HG02973 (cell line): ENCODE measurements around the gene CEACAM4.

ENCODE experiments used
- ATAC-seq: cut with Tn5 transposase; IDR thresholded peaks from one replicate; pipeline ENCODE4 v1.9.1; 2021; ENCODE audit warnings: moderate library complexity; ENCODE audit not compliant: unreplicated experiment

Gene CEACAM4

DNA sequence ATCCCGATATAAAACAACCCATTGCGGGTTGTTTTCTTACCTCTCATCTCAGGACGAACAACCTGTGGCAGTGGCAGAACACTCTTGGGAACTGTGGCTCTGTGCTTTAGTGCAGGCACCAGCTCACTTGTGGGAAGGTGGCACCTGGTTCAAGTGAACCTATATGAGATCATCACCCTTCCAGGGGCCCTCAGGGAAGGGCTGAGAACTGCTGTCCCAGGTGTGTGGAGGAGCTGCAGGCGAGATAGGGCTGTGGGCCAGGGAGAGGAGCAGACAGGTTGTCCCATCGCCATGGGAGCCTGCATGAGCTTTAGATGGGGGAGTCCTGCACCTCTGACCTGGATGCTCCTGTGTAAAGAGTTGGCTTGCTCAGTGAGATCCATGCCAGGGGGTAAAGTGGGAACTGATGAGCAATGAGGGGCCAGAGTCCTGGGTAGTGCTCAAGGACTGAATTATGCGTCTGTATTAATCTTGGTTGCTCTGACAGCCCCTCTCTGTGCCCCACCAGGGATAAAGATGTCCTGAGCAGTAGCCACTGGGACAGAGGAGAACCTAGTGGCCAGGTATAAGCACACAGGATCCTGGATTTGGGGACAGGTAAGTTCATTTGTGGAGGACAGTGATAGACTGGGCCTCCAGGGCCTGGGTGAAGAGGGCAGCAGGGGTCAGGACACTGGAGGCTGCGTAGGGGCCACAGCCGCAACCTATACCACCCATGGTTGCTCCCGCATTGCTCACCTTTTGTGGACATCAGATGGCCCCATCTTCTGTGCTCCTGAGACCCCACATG, 8.7 kb downstream of the CEACAM4 start:
- no peak for ATAC-seq

DNA sequence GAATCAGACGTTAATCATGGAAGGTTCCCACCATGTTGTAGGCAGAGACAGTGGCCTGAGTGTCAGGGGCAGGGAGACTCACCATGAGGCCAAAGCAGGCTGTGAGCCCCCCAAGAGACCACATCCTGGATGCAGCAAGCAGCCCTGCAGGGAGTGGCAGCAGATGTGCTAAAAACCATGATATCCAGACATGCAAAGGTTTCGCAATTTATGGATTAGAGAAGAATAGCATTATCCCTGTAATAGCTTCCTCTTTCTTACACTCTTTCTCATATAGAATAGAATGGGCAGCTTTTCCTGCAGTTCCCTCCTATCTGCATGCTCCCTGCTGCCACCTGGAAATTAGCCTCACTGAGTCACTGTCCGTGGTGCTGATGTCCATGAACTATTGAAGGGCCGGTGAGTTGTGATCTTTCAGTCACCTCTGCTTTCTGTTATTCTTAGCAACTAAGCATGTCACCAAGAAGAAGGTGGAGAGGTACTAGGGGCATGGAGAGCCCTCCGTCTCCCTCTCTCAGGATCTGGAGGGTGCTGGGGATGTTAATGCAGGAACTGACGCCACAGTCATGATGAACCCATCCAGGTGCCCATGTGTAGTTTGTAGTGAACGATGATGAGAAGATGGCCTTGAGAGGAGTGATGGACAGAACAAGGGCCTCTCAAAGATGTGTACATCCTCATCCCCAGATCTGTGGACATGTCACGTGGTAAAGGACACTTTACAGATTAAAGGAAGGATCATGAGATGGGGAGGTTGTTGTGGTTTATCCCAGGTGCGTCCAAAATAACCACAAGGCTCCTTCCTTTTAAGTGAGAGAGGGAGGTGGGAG, 9.9 kb downstream of the CEACAM4 start:
- no peak for ATAC-seq

DNA sequence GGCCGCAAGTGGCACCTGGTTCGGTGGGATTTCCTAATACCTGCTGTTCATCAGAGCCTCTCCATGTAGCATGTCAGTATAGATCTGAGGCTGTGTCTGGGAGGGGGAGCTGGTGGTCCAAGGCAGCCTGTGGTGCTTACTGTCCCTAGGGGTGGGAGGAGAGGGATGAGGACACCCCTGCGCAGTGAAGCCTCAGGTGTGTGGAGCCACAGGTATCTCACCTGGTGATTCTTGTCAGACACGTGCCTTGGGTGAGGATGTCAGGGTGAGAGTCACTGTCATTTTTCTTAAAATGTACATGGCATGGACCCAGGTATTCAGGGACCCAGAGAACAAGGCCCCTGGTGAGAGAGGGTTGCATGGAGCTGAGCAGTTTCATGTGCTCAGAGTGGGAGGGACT, 11.7 kb downstream of the CEACAM4 start:
- ATAC-seq = no peak

DNA sequence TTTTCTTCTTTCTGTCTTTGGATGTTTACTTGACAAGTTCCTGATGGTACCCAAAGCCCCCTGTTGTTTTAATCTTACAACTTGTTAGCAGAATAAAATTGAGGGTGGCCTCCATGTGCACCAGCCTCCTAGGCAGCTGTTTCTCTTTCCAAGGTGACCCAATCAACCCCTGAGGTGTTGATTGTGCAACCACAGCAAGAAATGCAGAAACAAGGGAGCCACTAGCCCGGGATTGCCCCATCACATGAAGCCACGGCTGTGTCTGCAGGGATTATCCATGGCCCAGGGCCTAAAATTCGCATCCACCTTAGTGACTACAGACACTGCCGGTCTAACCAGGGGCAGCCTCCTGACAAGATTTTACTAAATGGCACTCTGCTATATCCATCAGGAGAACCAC, 14.4 kb downstream of the CEACAM4 start:
- ATAC-seq = no peak

DNA sequence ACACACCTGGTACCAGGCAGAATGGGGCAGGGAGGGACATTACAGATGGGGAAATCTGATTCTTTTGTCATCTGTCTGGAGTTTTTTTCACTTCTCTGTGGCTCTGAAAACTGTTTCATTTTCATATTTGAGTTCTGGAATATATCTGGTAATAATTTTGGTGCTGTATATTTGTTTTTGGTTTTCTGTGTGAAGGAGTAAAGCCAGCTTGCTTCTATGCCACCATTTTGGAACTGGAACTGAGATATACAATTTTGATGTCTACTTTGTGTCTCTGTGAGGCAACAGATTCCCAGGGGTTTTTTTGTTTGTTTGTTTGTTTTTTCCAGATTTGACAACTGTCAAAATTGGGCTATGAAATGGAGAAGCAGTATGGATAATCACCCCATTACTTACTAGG, 16.1 kb downstream of the CEACAM4 start:
- no peak for ATAC-seq

DNA sequence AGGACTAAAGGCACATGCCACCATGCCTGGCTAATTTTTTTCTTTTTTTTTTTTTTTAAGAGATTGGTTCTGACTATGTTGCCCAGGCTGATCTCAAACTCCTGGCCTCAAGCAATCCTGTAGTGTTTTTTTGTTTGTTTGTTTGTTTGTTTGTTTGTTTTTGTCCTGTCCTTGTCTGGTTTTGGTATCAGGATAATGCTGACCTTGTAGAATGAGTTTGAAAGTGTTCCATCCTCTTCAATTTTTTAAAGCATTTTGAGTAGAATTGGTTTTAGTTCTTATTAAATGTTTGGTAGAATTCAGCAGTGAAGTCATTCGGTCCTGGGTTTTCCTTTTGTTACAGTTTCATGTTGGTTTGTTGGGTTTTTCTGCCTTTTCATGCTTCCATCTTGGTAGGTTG, 19.2 kb downstream of the CEACAM4 start:
- ATAC-seq = no peak

DNA sequence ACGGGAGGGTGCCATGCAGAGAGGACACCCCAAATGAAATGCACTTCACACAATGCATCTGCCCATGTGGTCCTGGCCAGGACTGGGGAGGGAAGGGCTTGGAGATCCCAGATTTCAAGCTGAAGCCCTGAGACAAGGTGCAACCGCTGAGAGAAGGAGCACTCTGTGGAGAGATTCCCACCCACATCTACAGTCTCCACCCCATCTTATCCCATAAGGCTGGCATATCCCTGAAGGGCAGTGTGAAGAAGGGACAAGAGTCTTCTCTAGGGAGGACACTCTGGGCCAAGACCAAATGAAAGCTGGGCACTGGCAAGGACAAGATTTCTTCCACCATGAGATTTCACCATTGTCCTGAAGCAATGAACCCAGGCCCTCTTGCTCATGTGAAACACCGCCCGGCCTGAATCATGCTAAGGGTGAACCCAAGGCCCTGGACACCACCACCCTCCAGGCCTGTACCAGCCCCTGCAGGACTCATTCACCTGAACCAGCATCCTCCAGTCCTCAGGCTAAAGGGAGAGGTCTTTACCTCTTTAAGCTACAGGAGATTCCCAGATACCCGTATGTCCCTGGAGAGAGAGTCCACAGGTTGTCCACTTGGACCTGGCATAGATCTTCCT, 20.5 kb downstream of the CEACAM4 start:
- ATAC-seq = no peak

DNA sequence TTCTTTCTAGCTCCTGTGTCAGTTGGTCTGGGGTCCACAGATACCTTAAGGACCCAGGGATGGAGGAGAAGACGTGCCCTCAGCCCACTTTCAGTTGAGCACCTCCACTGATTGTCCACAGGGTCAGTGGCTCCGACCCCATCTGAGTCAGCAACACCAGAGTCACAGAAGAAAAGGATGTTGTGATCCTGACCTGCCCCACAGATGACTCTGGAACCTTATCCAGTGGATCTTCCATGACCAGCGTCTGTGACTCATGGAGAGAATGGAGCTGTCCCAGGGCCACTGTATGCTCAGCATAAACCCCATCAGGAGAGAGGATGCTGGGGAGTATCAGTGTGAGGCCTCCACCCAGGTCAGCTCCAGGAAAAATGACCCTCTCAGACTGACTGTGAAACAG, 22.0 kb downstream of the CEACAM4 start:
- ATAC-seq = no peak

DNA sequence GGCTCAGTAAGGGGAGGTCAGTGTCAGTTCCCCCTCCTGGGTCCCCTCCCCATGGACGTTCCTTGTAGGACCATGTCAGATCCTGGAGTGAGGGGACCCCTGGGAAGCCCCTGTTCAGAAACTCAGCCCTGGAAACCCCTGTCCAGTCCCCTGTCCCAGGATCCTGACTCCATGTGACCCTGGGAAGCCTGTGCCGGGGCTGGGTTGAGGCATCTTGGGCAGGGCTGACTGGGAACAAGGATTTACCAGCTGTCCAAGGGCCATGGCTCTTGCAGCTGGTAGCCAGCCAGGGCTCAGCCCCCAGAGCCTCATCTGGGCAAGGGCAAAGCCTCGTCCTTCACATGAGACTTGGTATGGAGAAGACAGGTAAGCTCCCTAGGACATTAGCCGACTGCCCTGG, 25.1 kb downstream of the CEACAM4 start:
- no peak for ATAC-seq

DNA sequence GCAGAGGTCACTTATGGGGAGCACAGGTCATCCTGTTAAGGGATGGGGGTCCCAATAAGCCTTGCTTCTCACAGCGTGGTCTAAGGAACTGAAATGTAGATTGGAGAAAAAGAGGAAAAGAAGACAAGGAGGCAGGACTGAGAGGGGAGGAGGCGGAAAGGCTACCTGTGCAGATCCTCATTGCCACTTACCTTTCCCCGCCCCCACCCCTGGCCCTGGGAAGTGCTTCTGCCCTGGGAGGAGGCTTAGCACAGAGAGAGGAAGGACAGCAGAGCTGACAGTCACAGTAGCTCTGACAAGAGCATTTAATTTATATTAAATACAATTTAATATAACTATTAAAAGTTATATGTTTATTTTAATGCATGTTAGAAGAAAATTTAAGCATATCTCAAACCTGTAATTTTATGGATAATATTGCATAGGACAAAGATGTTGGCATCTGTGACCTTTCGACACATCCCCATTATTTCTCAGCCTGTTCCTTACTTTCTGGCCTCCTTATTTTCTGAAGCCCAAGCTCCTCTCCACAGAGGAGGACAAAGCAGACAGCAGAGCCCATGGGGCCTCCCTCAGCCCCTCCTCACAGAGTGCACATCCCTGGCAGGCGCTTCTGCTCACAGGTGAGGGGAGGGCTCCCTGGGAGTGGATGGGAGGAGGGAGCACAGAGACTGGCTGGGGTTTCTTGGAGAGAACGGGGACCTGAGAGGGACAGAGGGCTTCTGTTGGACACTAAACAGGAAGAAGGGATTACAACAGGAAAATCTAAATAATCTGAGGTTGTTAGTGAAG, 27.5 kb downstream of the CEACAM4 start:
- no peak for ATAC-seq

DNA sequence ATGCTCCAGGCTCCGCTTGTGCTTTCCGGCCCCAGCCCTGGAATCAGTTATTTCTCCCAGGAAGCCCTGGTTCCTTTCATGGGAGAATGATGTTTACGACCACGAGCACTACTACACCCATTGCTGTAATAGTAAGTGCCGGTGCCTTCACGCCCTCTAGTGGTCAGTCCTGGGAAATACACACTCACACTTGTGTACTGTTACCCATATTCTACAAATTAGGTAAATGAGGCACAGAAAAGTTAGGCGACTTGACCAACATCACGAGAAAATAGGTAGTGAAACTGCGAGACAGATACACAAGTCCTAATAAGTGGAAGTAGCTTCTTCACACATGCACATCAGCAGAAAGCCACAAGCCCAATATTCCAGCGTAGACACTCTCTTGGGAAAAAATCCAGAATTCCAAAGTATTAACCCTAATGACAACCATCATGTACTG, 29.3 kb downstream of the CEACAM4 start:
- ATAC-seq = no peak

DNA sequence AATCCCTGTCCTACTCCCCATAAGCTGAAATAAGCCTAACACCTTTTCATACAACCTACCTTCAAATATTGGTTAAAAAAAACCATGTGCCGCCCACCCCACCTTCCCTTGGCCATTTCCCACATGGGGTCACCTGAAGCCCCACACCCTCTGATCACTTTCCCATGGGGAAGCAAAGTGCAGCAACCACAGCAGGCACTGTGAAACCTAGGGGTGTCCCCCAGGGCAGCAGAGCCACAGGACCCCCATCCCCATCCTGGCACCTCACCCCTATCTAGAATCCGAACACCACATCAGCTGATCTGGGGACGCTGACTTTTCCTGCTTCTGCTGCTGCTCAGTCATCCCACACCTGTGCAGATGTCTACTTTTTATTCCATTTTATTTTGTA, 31.0 kb downstream of the CEACAM4 start:
- no peak for ATAC-seq

DNA sequence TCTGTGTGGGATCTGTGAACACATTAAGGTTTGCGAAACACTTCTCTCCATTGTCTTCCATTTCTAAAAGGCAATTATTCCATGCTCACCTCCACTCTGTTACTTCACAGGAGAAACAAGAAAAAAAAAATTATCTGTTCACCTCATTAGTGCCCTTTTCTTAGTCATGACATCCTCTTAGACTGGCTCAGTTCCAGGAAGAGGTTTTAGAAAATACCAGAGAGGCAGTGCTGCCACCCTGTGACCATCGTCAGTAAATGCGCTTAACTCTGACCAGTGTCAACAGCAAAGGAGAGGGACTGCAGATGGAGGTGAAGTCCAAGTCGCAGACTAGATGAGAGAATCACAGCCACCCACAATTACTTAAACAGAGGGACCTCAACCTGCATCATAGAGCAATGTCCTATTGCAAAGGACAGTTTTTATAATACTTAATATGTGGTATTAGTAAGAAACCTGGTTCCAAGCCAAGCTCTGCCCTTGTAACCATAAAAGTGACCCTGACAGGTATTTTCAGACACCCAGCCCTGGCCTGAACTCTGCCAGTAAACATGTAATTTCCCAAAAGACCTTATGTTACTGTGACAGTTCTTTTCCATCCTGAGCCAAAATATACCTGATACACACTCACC, 31.5 kb downstream of the CEACAM4 start:
- ATAC-seq = no peak

DNA sequence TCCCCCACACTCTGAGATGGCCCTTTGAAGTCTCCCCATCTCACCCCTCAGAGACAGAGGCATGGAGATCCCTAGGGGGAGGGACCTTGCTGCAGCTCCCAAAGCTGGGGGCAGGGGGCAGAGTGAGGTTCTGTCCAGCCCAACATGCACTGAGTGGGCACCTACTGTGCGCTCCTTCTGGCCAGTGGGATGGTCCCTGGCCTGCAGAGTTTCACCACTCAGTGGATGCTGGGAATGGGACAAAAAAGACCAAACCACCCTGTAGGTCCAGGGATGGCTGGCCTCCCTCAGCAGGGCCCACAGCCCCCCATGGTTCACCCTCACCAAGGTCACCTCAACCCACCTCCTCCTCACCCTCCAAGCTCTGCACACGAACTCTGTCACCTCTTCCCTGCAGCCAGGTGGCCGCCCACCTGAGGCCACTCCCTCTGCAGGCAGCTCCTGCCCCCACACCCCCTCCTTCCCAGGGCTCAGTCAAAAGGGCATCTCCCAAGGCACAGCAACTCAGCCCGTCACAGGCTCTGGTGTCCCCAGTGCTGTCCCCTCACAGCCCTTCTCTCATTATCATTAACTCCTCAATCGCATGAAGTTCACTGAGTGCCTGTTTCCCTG, 34.8 kb downstream of the CEACAM4 start:
- ATAC-seq = no peak

DNA sequence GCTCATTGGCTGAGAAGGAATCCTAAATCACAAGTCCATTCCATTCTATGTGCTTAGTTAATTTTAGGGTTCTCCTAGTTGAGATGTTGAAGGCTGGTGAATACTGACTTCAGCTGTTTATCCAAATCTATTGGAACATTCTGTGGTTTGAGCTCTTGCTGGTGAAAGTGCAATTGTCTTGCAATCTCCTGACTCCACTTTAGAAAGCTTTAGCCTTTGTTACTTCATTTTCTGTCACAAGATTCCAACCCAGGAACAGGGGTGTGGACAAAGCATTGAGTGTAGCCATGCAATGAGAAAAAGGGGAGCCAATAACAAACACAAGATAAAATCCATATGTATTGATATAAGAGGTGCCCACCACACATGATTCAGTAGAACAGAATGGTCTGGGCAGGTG, 35.9 kb downstream of the CEACAM4 start:
- no peak for ATAC-seq

DNA sequence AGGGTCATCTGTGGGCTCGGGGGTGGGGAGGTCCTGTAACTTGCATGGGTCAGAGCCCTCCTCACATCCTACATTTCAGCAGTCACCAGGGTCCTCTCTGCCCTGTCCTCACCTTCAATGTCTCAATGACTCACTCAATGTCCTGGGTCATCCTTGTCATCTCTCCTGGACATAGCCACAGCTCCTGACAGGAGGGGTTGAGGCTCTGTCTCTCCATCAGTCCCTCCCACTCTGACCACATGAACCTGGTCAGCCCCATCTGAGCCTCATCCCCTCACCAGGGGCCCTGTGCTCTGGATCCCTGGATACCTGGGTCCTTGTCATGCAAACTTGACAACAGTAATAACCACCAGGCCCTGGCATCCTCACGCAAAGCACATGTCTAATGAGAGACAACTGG, 37.5 kb downstream of the CEACAM4 start:
- ATAC-seq = no peak

DNA sequence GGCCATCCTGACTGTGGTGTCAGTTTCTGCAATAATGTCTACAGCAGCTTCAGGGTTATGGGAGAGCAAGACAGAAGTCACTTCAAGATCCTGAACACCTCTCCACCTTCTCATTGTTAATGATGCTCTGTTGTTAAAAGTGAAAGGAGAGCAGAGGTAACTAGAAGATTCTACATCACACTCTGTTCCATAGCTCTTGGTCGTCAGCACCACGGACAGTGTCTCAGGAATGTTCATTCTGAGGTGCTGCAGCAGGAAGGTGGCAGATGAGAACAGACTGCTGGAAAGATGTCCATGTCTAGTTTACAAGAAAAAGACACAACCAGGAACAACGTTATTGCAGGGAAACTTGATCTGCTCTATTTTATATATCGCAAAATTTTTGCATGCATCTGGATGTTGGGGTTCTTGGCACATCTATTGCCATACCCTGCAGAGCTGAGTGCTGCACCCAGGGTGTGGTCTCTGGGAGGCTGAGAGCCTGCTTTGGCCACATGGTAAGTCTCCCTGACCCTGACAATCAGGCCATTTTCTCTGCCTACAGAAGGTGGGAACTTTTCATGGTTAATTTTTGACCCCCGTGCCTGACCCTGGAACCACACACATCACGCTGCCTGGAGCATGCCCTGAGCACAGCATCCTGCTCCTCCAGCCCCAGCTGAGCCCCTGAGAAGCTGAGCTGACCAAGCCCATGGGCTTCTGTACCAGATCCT, 38.2 kb downstream of the CEACAM4 start:
- ATAC-seq = no peak

DNA sequence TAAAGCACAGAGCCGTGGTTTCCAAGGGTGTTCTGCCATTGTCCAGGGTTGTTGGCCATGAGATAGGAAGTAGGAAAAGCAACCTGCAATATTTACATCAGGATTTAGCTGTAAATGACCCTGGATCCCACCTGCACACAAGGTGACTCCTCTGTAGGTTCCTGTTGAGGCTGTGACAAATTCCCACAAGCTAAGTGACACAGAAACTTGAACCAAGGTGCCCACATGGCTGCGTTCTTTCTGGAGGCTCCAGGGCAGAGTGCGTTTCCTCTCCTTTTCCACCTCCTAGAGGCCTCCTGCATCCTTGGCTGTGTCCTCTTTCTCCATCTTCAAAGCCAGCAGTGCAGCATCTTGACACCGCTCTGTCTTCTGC, 39.0 kb downstream of the CEACAM4 start:
- ATAC-seq = no peak

DNA sequence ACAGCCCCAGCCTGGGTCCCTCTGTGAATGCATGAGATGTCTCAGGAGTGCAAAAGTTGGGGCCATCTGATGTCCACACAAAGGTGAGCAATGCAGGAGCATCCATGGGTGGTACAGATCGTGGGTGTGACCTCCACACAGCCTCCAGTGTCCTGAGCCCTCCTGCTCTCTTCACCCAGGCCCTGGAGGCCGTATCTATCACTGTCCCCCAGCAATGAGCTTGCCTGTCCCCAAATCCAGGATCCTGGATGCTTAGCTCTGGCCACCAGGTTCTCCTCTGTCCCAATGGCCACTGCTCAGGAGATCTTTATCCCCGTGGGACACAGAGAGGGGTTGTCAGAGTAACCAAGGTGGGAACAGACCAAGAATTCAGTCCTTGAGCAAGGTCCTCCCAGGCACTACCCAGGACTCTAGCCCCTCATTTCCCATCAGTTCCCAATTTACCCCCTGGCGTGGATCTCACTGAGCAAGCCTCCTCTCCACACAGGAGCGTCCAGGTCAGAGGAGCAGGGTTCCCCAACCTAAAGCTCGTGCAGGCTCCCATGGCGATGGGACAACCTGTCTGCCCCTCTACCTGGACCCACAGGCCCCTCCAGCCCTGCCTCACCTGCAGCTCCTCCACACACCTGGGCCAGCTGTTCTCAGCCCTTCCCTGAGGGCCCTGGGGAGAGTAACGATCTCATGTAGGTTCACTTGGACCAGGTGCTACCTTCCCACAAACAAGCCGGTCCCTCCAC, 39.6 kb downstream of the CEACAM4 start:
- ATAC-seq = no peak
